Measurements from ENCODE around the gene NUP62CL. TPM values are rescaled to one million over a fixed set of nuclear protein-coding genes. Genes with fewer than 3 reads are reported as not detected.

NUP62CL gene
- total RNA-seq, 3 donors from 2014 or later, result 1.7 to 6.1 (median 4.2) TPM

- intact Hi-C loops (cut with DNase I, micrococcal nuclease), result no loop called here
- Histone ChIP-seq H3K36me3 (ENCODE audit: low read depth) (no peaks in the 10 kb centered on the region), H3K4me1 (ENCODE audit: low read depth) (no peaks in the 10 kb centered on the region), H3K4me3 (no peak overlapping the region), H3K9me3 (no peaks in the 10 kb centered on the region)
- no peak for ATAC-seq
- no peak for DNase-seq
- TF ChIP-seq CTCF (IDR thresholded peaks at IDR 0.05), result no peak
These were observed 82.5 kb downstream of the NUP62CL start for GRCh38 chrX:107123750-107124149.

GRCh38 chrX:107119283-107119682 is 87.0 kb downstream of the NUP62CL start:
- Histone ChIP-seq H3K9me3 (no peaks in the 10 kb centered on the region), H3K4me1 (ENCODE audit: low read depth) (peaks cover 3% of the 10 kb centered on the region), H3K4me3 (no peak overlapping the region), H3K36me3 (ENCODE audit: low read depth) (no peaks in the 10 kb centered on the region)
- DNase-seq (no peak), ATAC-seq (no peak)
- intact Hi-C loops (cut with DNase I, micrococcal nuclease), result no loop called here
- TF ChIP-seq CTCF (IDR thresholded peaks at IDR 0.05), result no peak

GRCh38 chrX:107118322-107119147 is 87.7 kb downstream of the NUP62CL start, which contains the start of gene RBM41:
Gene RBM41 (minus strand): TSS chrX:107118822. CDS start chrX:107118773, 49 bp downstream.
- Histone ChIP-seq H3K36me3 (ENCODE audit: low read depth) (no peaks in the 10 kb centered on the region), H3K9me3 (no peaks in the 10 kb centered on the region), H3K4me1 (ENCODE audit: low read depth) (peaks cover 3% of the 10 kb centered on the region), H3K4me3 (peak within 1 kb of the TSS; percentile 36)
- TF ChIP-seq CTCF (IDR thresholded peaks at IDR 0.05), result no peak
- DNase-seq, result peak; percentile 83 to 86 (median 85)
- peak; percentile 99 for ATAC-seq
- intact Hi-C loops (cut with DNase I, micrococcal nuclease), result no loop called here

GRCh38 chrX:107117993-107118321 is 88.3 kb downstream of the NUP62CL start:
- H3K9me3 ChIP-seq, result no peaks in the 10 kb centered on the region
- intact Hi-C loops (cut with DNase I, micrococcal nuclease), result no loop called here

GRCh38 chrX:107107459-107107858 is 98.8 kb downstream of the NUP62CL start:
- no peak for ATAC-seq
- H3K36me3 ChIP-seq (ENCODE audit: low read depth), result no peaks in the 10 kb centered on the region
- H3K4me1 ChIP-seq (ENCODE audit: low read depth), result no peaks in the 10 kb centered on the region
- no peaks in the 10 kb centered on the region for H3K9me3 ChIP-seq
- no peak overlapping the region for H3K4me3 ChIP-seq
- no peak for TF ChIP-seq CTCF (IDR thresholded peaks at IDR 0.05)
- intact Hi-C loops (cut with DNase I, micrococcal nuclease), result no loop called here
- no peak for DNase-seq

More at GRCh38 chrX:107117993-107118321, 88.3 kb downstream of the NUP62CL start:
- Histone ChIP-seq H3K4me3 (peak overlapping the region; percentile 36), H3K36me3 (ENCODE audit: low read depth) (no peaks in the 10 kb centered on the region), H3K4me1 (ENCODE audit: low read depth) (peaks cover 3% of the 10 kb centered on the region)
- TF ChIP-seq CTCF (IDR thresholded peaks at IDR 0.05), result no peak
- no peak for ATAC-seq
- DNase-seq, result no peak
